Measurements from ENCODE around the gene DAGLA.
A peak's percentile ranks its signal among the peaks of the same experiment; 100 is the strongest.

Gene DAGLA

DNA sequence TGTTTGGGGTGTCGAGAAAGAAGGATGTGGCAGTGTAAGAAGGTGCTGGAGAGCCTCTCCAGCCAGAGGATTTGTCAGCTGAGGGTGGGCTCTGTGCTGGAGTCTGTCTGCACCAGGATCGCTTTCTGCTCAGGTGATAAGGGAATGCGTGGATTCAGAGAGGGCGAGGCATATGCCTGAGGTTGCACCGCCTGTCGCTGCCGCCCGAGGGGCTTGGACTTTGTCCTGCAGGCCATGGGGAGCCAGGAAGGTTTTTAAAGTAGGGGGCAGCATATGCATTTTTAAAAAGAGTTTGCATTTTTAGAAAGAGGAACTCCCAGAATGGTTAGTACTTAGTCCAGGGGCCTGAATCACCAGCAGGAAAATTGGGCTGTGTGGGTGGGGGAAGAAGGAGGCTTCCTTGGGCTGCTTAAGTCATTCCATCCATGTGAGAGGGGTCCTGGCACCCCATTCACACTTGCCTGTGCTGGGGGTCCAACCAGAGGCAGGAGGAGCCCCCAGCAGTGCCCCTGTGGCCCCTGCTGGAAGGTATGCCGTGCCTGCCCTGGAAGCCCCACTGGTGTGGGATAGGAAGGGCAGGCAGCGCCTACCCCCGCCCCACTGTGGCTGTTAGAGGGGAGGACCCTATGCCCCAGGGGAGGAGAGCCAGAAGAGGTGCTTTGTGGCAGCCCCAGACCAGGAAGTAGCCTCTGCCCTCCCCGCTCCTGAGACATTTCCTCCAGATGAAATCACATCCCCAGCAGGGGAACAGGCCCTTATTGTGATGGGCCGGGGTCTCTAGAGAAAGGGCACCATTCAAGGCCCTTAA, 36.5 kb downstream of the DAGLA start:
- Histone ChIP-seq H3K9ac (ENCODE audit: insufficient read length, low read depth) (peak overlapping the region; percentile 57), H3K9me3 (ENCODE audit: insufficient read depth, low read length) (no peaks in the 10 kb centered on the region), H3K36me3 (ENCODE audit: insufficient read depth, insufficient read length, low read length) (peaks cover 18% of the 10 kb centered on the region), H3K4me3 (ENCODE audit: insufficient read length, low read depth) (no peak overlapping the region), H3K4me1 (ENCODE audit: insufficient read depth, insufficient read length) (peaks cover 48% of the 10 kb centered on the region), H3K27me3 (ENCODE audit: insufficient read depth, insufficient read length) (no peaks in the 10 kb centered on the region)
- no peak for TF ChIP-seq YY1 (IDR thresholded peaks at IDR 0.05; ENCODE audit: insufficient read depth, insufficient read length)
- no peak for TF ChIP-seq SUZ12 (IDR thresholded peaks at IDR 0.05; ENCODE audit: extremely low read depth, insufficient read depth, insufficient read length)
- no peak for TF ChIP-seq ZNF274 (IDR thresholded peaks at IDR 0.05; ENCODE audit: low read depth, low read length)
- no peak for DNase-seq (ENCODE audit: low read depth, low spot score)

DNA sequence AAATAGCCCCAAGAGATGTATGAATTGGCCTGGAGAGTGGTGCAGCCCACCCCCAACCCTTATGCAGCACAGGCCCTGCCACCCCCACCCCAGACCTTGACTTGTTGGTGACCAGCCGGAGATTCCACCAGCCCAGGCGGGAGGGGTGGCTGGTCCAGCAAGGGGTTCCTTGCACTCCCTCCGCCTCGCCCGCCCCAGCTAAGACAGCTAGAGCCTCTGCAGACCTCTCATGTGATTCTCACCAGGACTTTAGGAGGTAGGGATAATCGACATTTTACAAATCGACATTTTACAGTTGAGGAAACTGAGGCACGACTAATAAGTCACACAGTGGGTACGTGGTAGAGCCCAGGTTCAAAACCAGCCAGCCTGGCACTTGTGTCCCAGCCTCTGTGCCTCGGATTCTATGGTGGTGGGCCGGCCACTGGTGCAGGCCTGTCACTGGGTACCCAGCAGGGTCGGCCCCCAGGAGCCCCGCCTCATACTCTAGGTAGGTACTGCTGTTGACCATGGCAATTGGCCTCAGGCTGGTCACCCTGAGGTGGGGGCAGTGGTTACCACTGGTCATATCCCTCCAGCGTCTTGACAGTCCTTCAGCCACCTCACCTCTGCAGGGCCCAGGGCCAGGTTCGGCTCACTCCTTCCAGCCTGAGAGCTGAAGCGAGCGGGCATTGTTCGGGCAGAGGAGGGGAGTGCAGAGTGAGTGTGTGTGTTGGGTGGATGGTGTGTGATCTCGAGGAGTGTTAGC, 37.3 kb downstream of the DAGLA start:
- Histone ChIP-seq H3K9me3 (ENCODE audit: insufficient read depth, low read length) (no peaks in the 10 kb centered on the region), H3K27me3 (ENCODE audit: insufficient read depth, insufficient read length) (no peaks in the 10 kb centered on the region), H3K36me3 (ENCODE audit: insufficient read depth, insufficient read length, low read length) (peaks cover 24% of the 10 kb centered on the region), H3K4me1 (ENCODE audit: insufficient read depth, insufficient read length) (peaks cover 42% of the 10 kb centered on the region), H3K9ac (ENCODE audit: insufficient read length, low read depth) (peak overlapping the region; percentile 62), H3K4me3 (ENCODE audit: insufficient read length, low read depth) (peak overlapping the region; percentile 76)
- TF ChIP-seq ZNF274 (IDR thresholded peaks at IDR 0.05; ENCODE audit: low read depth, low read length) = no peak
- TF ChIP-seq SUZ12 (IDR thresholded peaks at IDR 0.05; ENCODE audit: extremely low read depth, insufficient read depth, insufficient read length) = no peak
- TF ChIP-seq YY1 (IDR thresholded peaks at IDR 0.05; ENCODE audit: insufficient read depth, insufficient read length) = no peak
- DNase-seq (ENCODE audit: low read depth, low spot score) = no peak

DNA sequence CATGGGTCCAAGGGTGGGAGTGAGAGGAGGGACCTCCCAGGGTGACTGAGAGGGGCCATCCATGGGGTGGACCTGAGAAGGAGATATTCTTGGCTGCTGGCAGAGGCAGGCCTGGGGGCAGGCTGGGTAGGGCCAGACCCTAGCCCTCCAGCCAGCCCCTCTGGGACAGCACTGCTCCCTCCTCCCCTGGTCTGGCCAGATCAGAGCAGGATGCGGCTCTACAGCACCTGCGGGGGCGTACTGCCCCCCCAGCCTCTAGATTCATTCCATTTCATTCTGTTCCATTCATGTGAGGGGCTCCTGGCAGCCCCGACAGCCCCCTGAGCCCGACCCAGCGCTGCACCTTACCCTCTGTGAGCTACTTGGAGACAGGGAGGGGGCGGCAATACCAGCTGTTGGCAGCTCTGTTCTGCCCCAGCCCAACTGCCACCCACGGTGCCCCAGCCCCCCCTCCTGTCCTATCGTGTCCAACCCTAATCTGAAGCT, 37.9 kb downstream of the DAGLA start:
- Histone ChIP-seq H3K4me3 (ENCODE audit: insufficient read length, low read depth) (peak overlapping the region; percentile 76), H3K27me3 (ENCODE audit: insufficient read depth, insufficient read length) (no peaks in the 10 kb centered on the region), H3K4me1 (ENCODE audit: insufficient read depth, insufficient read length) (peaks cover 37% of the 10 kb centered on the region), H3K9ac (ENCODE audit: insufficient read length, low read depth) (peak overlapping the region; percentile 46), H3K36me3 (ENCODE audit: insufficient read depth, insufficient read length, low read length) (peaks cover 30% of the 10 kb centered on the region), H3K9me3 (ENCODE audit: insufficient read depth, low read length) (no peaks in the 10 kb centered on the region)
- TF ChIP-seq SUZ12 (IDR thresholded peaks at IDR 0.05; ENCODE audit: extremely low read depth, insufficient read depth, insufficient read length) (no peak), ZNF274 (IDR thresholded peaks at IDR 0.05; ENCODE audit: low read depth, low read length) (no peak), YY1 (IDR thresholded peaks at IDR 0.05; ENCODE audit: insufficient read depth, insufficient read length) (no peak)
- DNase-seq (ENCODE audit: low read depth, low spot score) = no peak

DNA sequence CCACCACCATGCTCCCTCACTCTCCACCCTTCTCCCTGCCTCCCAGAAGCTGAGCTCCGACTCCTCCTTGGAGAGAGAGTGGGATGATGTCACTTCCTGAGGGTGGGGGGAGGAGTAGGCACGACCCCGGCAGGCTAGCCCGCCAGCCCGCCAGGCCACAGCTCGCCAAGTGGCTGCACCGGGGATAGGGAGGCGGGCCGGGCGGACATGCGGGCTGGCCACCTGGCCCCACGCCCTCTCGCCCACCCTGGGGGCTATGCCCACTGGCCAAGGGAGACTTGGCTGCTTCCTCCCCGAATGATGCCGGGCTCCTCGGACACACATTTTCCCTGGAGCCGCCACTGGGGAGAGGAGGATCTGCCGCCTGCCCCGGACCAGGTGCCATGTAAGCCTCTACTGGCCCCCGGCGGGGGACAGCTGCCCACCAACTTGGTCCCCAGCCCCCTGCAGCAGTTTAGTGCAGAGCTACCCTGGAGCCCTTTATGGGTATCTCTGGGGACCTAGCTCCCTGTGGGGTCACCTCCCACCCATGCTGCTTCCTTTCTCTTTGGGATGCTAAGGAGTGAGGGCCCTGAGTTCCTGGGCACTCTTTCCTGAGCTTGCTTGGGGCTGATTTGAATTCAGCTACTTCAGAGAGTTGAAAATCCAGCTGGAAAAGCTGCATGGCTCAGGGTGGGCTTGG, 38.6 kb downstream of the DAGLA start:
- H3K9me3 ChIP-seq (ENCODE audit: insufficient read depth, low read length) = no peaks in the 10 kb centered on the region
- H3K4me1 ChIP-seq (ENCODE audit: insufficient read depth, insufficient read length) = peaks cover 30% of the 10 kb centered on the region
- peak overlapping the region; percentile 76 for H3K4me3 ChIP-seq (ENCODE audit: insufficient read length, low read depth)
- peak overlapping the region; percentile 85 for H3K9ac ChIP-seq (ENCODE audit: insufficient read length, low read depth)
- peaks cover 37% of the 10 kb centered on the region for H3K36me3 ChIP-seq (ENCODE audit: insufficient read depth, insufficient read length, low read length)
- peak; percentile 73 for DNase-seq (ENCODE audit: low read depth, low spot score)
- H3K27me3 ChIP-seq (ENCODE audit: insufficient read depth, insufficient read length) = no peaks in the 10 kb centered on the region
- no peak for TF ChIP-seq YY1 (IDR thresholded peaks at IDR 0.05; ENCODE audit: insufficient read depth, insufficient read length)
- TF ChIP-seq SUZ12 (IDR thresholded peaks at IDR 0.05; ENCODE audit: extremely low read depth, insufficient read depth, insufficient read length) = no peak
- no peak for TF ChIP-seq ZNF274 (IDR thresholded peaks at IDR 0.05; ENCODE audit: low read depth, low read length)

DNA sequence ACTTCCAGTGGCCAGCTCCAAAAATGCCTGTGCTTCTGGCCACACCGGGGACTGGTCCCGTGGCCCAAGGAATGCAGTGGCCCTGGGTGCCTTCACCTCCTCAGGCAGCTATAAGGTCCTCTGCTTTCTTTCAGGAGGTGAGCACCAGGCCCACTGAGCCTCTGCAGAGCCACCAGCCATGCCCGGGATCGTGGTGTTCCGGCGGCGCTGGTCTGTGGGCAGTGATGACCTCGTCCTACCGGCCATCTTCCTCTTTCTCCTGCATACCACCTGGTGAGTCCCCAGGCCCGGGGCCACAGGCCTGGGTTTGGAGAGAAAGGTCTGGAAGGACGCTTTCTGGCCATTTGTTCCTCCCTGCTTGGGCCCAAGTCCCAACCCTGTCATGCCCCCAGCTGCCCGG, 39.8 kb downstream of the DAGLA start:
- DNase-seq (ENCODE audit: low read depth, low spot score) = no peak
- H3K4me1 ChIP-seq (ENCODE audit: insufficient read depth, insufficient read length) = peaks cover 24% of the 10 kb centered on the region
- peaks cover 49% of the 10 kb centered on the region for H3K36me3 ChIP-seq (ENCODE audit: insufficient read depth, insufficient read length, low read length)
- no peaks in the 10 kb centered on the region for H3K27me3 ChIP-seq (ENCODE audit: insufficient read depth, insufficient read length)
- H3K9me3 ChIP-seq (ENCODE audit: insufficient read depth, low read length) = no peaks in the 10 kb centered on the region
- TF ChIP-seq YY1 (IDR thresholded peaks at IDR 0.05; ENCODE audit: insufficient read depth, insufficient read length) (no peak), SUZ12 (IDR thresholded peaks at IDR 0.05; ENCODE audit: extremely low read depth, insufficient read depth, insufficient read length) (no peak), ZNF274 (IDR thresholded peaks at IDR 0.05; ENCODE audit: low read depth, low read length) (no peak)
- H3K9ac ChIP-seq (ENCODE audit: insufficient read length, low read depth) = peak overlapping the region; percentile 85
- no peak overlapping the region for H3K4me3 ChIP-seq (ENCODE audit: insufficient read length, low read depth)

DNA sequence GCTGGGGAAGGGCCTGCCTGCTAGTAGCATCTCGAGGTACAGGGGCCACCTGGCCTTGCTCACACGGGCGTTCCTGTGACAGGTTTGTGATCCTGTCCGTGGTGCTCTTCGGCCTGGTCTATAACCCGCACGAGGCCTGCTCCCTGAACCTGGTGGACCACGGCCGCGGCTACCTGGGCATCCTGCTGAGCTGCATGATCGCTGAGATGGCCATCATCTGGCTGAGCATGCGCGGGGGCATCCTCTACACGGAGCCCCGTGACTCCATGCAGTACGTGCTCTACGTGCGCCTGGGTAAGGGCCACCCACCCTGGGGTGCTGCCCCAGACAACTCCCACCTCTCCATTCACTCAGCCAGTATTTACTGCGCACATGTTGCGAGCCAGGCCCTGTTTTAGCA, 40.4 kb downstream of the DAGLA start:
- Histone ChIP-seq H3K4me1 (ENCODE audit: insufficient read depth, insufficient read length) (peaks cover 22% of the 10 kb centered on the region), H3K27me3 (ENCODE audit: insufficient read depth, insufficient read length) (no peaks in the 10 kb centered on the region), H3K9me3 (ENCODE audit: insufficient read depth, low read length) (no peaks in the 10 kb centered on the region), H3K36me3 (ENCODE audit: insufficient read depth, insufficient read length, low read length) (peaks cover 55% of the 10 kb centered on the region), H3K9ac (ENCODE audit: insufficient read length, low read depth) (no peak overlapping the region), H3K4me3 (ENCODE audit: insufficient read length, low read depth) (no peak overlapping the region)
- DNase-seq (ENCODE audit: low read depth, low spot score) = no peak
- no peak for TF ChIP-seq ZNF274 (IDR thresholded peaks at IDR 0.05; ENCODE audit: low read depth, low read length)
- TF ChIP-seq SUZ12 (IDR thresholded peaks at IDR 0.05; ENCODE audit: extremely low read depth, insufficient read depth, insufficient read length) = no peak
- TF ChIP-seq YY1 (IDR thresholded peaks at IDR 0.05; ENCODE audit: insufficient read depth, insufficient read length) = no peak

Data from NT2/D1 (cell line).